HEK293 (cell line): ENCODE results near the gene ABCA5.

Experiments used
- ZNF239 ChIP-seq: fragments of 450-650 bp; formaldehyde crosslinking; IDR thresholded peaks from 2 replicates; pipeline ENCODE4 v1.5.1; 2016; ENCODE audit warnings: missing biosample characterization, missing genetic modification characterization
- ZNF514 ChIP-seq: fragments of 450-650 bp; formaldehyde crosslinking; IDR thresholded peaks from 2 replicates; pipeline ENCODE4 v1.5.1; 2016; ENCODE audit warnings: missing biosample characterization, missing genetic modification characterization
- ZSCAN16 ChIP-seq: fragments of 450-650 bp; formaldehyde crosslinking; IDR thresholded peaks from 2 replicates; pipeline ENCODE4 v1.5.1; 2016; ENCODE audit warnings: missing biosample characterization, missing genetic modification characterization
- TF ChIP-seq, protein P1 (sequence below): fragments of 450-650 bp; formaldehyde crosslinking; IDR thresholded peaks from 2 replicates; pipeline ENCODE4 v1.5.1; 2016; ENCODE audit warnings: missing biosample characterization, missing genetic modification characterization
- TF ChIP-seq, protein P2 (sequence below): fragments of 450-650 bp; formaldehyde crosslinking; IDR thresholded peaks from 2 replicates; pipeline ENCODE4 v1.5.1; 2016; ENCODE audit warnings: missing biosample characterization, missing genetic modification characterization
- TF ChIP-seq, protein P3 (sequence below): fragments of 450-650 bp; formaldehyde crosslinking; IDR thresholded peaks from 2 replicates; pipeline ENCODE4 v1.5.1; 2016; ENCODE audit warnings: missing biosample characterization, missing genetic modification characterization, low read depth
- TF ChIP-seq, protein P4 (sequence below): fragments of 450-650 bp; formaldehyde crosslinking; IDR thresholded peaks from 2 replicates; pipeline ENCODE4 v1.5.1; 2016; ENCODE audit warnings: missing biosample characterization, missing genetic modification characterization
- TF ChIP-seq, protein P5 (sequence below): fragments of 450-650 bp; formaldehyde crosslinking; IDR thresholded peaks from 2 replicates; pipeline ENCODE4 v1.5.1; 2016; ENCODE audit warnings: missing biosample characterization, missing genetic modification characterization
- TF ChIP-seq, protein P6 (sequence below): fragments of 450-650 bp; formaldehyde crosslinking; IDR thresholded peaks from 2 replicates; pipeline ENCODE4 v1.5.1; 2016; ENCODE audit warnings: missing biosample characterization, missing genetic modification characterization

DNA sequence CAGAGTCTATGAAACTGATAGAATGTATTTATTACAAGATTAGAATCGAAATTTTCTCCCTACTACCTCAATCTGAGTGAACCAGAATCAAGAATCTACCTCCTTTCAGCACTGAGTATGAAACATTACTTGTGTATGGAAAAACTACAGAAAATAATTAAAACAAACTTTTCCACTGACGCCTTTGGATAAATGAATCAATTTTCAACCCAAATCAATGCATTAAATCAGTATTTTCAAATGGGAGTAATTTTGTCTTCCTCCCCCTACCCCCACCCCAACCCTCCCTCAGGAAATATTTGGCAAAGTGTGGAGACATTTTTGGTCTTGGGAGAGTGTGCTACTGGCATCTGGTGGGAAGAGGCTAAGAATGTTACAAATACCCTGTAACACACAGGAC is 90.5 kb downstream of the ABCA5 start:
- TF ChIP-seq, protein P1, sequence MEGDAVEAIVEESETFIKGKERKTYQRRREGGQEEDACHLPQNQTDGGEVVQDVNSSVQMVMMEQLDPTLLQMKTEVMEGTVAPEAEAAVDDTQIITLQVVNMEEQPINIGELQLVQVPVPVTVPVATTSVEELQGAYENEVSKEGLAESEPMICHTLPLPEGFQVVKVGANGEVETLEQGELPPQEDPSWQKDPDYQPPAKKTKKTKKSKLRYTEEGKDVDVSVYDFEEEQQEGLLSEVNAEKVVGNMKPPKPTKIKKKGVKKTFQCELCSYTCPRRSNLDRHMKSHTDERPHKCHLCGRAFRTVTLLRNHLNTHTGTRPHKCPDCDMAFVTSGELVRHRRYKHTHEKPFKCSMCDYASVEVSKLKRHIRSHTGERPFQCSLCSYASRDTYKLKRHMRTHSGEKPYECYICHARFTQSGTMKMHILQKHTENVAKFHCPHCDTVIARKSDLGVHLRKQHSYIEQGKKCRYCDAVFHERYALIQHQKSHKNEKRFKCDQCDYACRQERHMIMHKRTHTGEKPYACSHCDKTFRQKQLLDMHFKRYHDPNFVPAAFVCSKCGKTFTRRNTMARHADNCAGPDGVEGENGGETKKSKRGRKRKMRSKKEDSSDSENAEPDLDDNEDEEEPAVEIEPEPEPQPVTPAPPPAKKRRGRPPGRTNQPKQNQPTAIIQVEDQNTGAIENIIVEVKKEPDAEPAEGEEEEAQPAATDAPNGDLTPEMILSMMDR (tag by site-specific recombination) = no peak
- TF ChIP-seq, protein P2, sequence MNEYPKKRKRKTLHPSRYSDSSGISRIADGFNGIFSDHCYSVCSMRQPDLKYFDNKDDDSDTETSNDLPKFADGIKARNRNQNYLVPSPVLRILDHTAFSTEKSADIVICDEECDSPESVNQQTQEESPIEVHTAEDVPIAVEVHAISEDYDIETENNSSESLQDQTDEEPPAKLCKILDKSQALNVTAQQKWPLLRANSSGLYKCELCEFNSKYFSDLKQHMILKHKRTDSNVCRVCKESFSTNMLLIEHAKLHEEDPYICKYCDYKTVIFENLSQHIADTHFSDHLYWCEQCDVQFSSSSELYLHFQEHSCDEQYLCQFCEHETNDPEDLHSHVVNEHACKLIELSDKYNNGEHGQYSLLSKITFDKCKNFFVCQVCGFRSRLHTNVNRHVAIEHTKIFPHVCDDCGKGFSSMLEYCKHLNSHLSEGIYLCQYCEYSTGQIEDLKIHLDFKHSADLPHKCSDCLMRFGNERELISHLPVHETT (tag by site-specific recombination) = no peak
- TF ChIP-seq, protein P3, sequence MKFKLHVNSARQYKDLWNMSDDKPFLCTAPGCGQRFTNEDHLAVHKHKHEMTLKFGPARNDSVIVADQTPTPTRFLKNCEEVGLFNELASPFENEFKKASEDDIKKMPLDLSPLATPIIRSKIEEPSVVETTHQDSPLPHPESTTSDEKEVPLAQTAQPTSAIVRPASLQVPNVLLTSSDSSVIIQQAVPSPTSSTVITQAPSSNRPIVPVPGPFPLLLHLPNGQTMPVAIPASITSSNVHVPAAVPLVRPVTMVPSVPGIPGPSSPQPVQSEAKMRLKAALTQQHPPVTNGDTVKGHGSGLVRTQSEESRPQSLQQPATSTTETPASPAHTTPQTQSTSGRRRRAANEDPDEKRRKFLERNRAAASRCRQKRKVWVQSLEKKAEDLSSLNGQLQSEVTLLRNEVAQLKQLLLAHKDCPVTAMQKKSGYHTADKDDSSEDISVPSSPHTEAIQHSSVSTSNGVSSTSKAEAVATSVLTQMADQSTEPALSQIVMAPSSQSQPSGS (tag by site-specific recombination) = no peak
- no peak for TF ChIP-seq ZSCAN16 (tag by site-specific recombination)
- TF ChIP-seq, protein P4, sequence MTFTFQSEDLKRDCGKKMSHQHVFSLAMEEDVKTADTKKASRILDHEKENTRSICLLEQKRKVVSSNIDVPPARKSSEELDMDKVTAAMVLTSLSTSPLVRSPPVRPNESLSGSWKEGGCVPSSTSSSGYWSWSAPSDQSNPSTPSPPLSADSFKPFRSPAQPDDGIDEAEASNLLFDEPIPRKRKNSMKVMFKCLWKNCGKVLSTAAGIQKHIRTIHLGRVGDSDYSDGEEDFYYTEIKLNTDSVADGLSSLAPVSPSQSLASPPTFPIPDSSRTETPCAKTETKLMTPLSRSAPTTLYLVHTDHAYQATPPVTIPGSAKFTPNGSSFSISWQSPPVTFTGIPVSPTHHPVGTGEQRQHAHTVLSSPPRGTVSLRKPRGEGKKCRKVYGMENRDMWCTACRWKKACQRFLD = no peak
- TF ChIP-seq ZNF239 = no peak
- TF ChIP-seq, protein P5, sequence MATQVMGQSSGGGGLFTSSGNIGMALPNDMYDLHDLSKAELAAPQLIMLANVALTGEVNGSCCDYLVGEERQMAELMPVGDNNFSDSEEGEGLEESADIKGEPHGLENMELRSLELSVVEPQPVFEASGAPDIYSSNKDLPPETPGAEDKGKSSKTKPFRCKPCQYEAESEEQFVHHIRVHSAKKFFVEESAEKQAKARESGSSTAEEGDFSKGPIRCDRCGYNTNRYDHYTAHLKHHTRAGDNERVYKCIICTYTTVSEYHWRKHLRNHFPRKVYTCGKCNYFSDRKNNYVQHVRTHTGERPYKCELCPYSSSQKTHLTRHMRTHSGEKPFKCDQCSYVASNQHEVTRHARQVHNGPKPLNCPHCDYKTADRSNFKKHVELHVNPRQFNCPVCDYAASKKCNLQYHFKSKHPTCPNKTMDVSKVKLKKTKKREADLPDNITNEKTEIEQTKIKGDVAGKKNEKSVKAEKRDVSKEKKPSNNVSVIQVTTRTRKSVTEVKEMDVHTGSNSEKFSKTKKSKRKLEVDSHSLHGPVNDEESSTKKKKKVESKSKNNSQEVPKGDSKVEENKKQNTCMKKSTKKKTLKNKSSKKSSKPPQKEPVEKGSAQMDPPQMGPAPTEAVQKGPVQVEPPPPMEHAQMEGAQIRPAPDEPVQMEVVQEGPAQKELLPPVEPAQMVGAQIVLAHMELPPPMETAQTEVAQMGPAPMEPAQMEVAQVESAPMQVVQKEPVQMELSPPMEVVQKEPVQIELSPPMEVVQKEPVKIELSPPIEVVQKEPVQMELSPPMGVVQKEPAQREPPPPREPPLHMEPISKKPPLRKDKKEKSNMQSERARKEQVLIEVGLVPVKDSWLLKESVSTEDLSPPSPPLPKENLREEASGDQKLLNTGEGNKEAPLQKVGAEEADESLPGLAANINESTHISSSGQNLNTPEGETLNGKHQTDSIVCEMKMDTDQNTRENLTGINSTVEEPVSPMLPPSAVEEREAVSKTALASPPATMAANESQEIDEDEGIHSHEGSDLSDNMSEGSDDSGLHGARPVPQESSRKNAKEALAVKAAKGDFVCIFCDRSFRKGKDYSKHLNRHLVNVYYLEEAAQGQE = no peak
- TF ChIP-seq, protein P6, sequence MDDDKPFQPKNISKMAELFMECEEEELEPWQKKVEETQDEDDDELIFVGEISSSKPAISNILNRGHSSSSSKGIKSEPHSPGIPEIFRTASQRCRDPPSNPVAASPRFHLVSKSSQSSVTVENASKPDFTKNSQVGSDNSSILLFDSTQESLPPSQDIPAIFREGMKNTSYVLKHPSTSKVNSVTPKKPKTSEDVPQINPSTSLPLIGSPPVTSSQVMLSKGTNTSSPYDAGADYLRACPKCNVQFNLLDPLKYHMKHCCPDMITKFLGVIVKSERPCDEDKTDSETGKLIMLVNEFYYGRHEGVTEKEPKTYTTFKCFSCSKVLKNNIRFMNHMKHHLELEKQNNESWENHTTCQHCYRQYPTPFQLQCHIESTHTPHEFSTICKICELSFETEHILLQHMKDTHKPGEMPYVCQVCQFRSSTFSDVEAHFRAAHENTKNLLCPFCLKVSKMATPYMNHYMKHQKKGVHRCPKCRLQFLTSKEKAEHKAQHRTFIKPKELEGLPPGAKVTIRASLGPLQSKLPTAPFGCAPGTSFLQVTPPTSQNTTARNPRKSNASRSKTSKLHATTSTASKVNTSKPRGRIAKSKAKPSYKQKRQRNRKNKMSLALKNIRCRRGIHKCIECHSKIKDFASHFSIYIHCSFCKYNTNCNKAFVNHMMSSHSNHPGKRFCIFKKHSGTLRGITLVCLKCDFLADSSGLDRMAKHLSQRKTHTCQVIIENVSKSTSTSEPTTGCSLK (tag by site-specific recombination) = no peak
- no peak for TF ChIP-seq ZNF514 (tag by site-specific recombination)
